Type B pancreatic cell (in vitro differentiated cells): ENCODE data around the gene GDPD4. TPM values are rescaled to one million over a fixed set of nuclear protein-coding genes. Genes with fewer than 3 reads are reported as not detected.

Source experiments
- DNase-seq: peaks from one replicate; pipeline ENCODE4 v3.0.0; 2021; ENCODE audit warnings: mixed read lengths; ENCODE audit not compliant: unreplicated experiment; ENCODE audit errors: extremely low spot score
- H3K27ac Mint-ChIP-seq: 2 replicates; pipeline ENCODE4 v1.8.0; 2021; ENCODE audit warnings: mild to moderate bottlenecking, mixed read lengths
- H3K27me3 Mint-ChIP-seq: 2 replicates; pipeline ENCODE4 v1.8.0; 2021; ENCODE audit warnings: mixed read lengths
- H3K36me3 Mint-ChIP-seq: 2 replicates; pipeline ENCODE4 v1.8.0; 2021; ENCODE audit warnings: mixed read lengths
- H3K4me1 Mint-ChIP-seq: one replicate; pipeline ENCODE4 v1.8.0; 2021; ENCODE audit warnings: mixed read lengths; ENCODE audit not compliant: unreplicated experiment
- H3K4me3 Mint-ChIP-seq: 2 replicates; pipeline ENCODE4 v1.8.0; 2021; ENCODE audit warnings: mild to moderate bottlenecking, mixed read lengths
- H3K9me3 Mint-ChIP-seq: 2 replicates; pipeline ENCODE4 v1.8.0; 2021; ENCODE audit warnings: mixed read lengths
- CTCF ChIP-seq: fragments of 200-600 bp; sonication (generic); conservative IDR thresholded peaks from 2 replicates; pipeline ENCODE4 v1.5.0; 2021; ENCODE audit warnings: antibody characterized with exemption, mild to moderate bottlenecking
- total RNA-seq: library from RNA; stranded (reverse); gene quantifications from 2 replicates; pipeline ENCODE4 v1.2.1, GENCODE V29; 2021; ENCODE audit warnings: low replicate concordance

Gene GDPD4
- total RNA-seq, 1 donor from 2014 or later: not detected

- Mint-ChIP-seq H3K4me3 (no peak overlapping the region), H3K27me3 (no peaks in the 10 kb centered on the region), H3K4me1 (no peaks in the 10 kb centered on the region), H3K9me3 (no peaks in the 10 kb centered on the region), H3K27ac (no peak overlapping the region), H3K36me3 (no peaks in the 10 kb centered on the region)
- no peak for TF ChIP-seq CTCF
- DNase-seq: no peak
These were observed 93.0 kb downstream of the GDPD4 start for GRCh38 chr11:77208535-77208934.

- H3K4me3 Mint-ChIP-seq: no peak overlapping the region
- no peaks in the 10 kb centered on the region for H3K36me3 Mint-ChIP-seq
- no peaks in the 10 kb centered on the region for H3K27me3 Mint-ChIP-seq
These were observed 93.7 kb downstream of the GDPD4 start for GRCh38 chr11:77207618-77208313.

GRCh38 chr11:77207019-77207485 lies 94.4 kb downstream of the GDPD4 start:
- no peak for DNase-seq
- Mint-ChIP-seq H3K27ac (no peak overlapping the region), H3K27me3 (no peaks in the 10 kb centered on the region), H3K4me3 (no peak overlapping the region), H3K9me3 (no peaks in the 10 kb centered on the region), H3K4me1 (no peaks in the 10 kb centered on the region), H3K36me3 (no peaks in the 10 kb centered on the region)
- no peak for TF ChIP-seq CTCF

More at GRCh38 chr11:77207618-77208313, 93.7 kb downstream of the GDPD4 start:
- no peak for TF ChIP-seq CTCF
- Mint-ChIP-seq H3K4me1 (no peaks in the 10 kb centered on the region), H3K9me3 (no peaks in the 10 kb centered on the region), H3K27ac (no peak overlapping the region)
- no peak for DNase-seq

- no peak for TF ChIP-seq CTCF
- no peak for DNase-seq
- H3K27me3 Mint-ChIP-seq: no peaks in the 10 kb centered on the region
- no peaks in the 10 kb centered on the region for H3K9me3 Mint-ChIP-seq
- H3K36me3 Mint-ChIP-seq: no peaks in the 10 kb centered on the region
- H3K4me1 Mint-ChIP-seq: no peaks in the 10 kb centered on the region
- H3K4me3 Mint-ChIP-seq: no peak overlapping the region
- H3K27ac Mint-ChIP-seq: no peak overlapping the region
These were observed 95.0 kb downstream of the GDPD4 start for GRCh38 chr11:77206264-77207018.

GRCh38 chr11:77205467-77206263 lies 95.8 kb downstream of the GDPD4 start:
- TF ChIP-seq CTCF: no peak
- Mint-ChIP-seq H3K4me3 (no peak overlapping the region), H3K36me3 (no peaks in the 10 kb centered on the region), H3K27me3 (no peaks in the 10 kb centered on the region), H3K9me3 (no peaks in the 10 kb centered on the region), H3K27ac (no peak overlapping the region), H3K4me1 (peaks cover 6% of the 10 kb centered on the region)
- DNase-seq: peak; percentile 66
